PFSK-1 (cell line): ENCODE measurements around the gene SPG11.
A peak's percentile ranks its signal among the peaks of the same experiment; 100 is the strongest.

Source experiments
- FOXP2 ChIP-seq: optimal IDR thresholded peaks from 2 replicates; pipeline ENCODE3; 2011; ENCODE audit warnings: borderline replicate concordance, control low read depth, inconsistent platforms; ENCODE audit not compliant: insufficient read depth; ENCODE audit errors: extremely low read length, extremely low read depth
- POLR2AphosphoS5 ChIP-seq: IDR thresholded peaks from 2 replicates; pipeline ENCODE4 v1.6.1; 2012; ENCODE audit warnings: low read depth, mild to moderate bottlenecking, control low read depth, low read length, moderate library complexity
- REST ChIP-seq, 2 experiments: IDR thresholded peaks; 2 replicates each; pipeline versions ENCODE4 v1.6.1 to v1.8.0; 2011 to 2012; ENCODE audit warnings: low read depth in 2 of 2, low read length in 2 of 2, control low read depth in 1 of 2, inconsistent platforms in 1 of 2, mild to moderate bottlenecking in 1 of 2, moderate library complexity in 1 of 2; ENCODE audit not compliant: insufficient read depth in 1 of 2
- SIN3A ChIP-seq: IDR thresholded peaks from 2 replicates; pipeline ENCODE4 v1.6.1; 2012; ENCODE audit warnings: mild to moderate bottlenecking, low read length, moderate library complexity, borderline replicate concordance; ENCODE audit not compliant: insufficient read depth
- TAF1 ChIP-seq: IDR thresholded peaks from 2 replicates; pipeline ENCODE4 v1.6.1; 2012; ENCODE audit warnings: low read length, control low read depth, borderline replicate concordance; ENCODE audit not compliant: insufficient read depth

The SPG11 gene

GRCh38 chr15:44570361-44570760 is 93.1 kb downstream of the SPG11 start:
- TF ChIP-seq REST (IDR thresholded peaks at IDR 0.05; ENCODE audit: insufficient read depth in 1 of 2, low read depth in 2 of 2, low read length in 2 of 2) = no peak
- TF ChIP-seq SIN3A = no peak
- no peak for TF ChIP-seq FOXP2
- TF ChIP-seq POLR2AphosphoS5 = no peak
- no peak for TF ChIP-seq TAF1

- no peak for TF ChIP-seq FOXP2
- no peak for TF ChIP-seq POLR2AphosphoS5
- TF ChIP-seq REST (IDR thresholded peaks at IDR 0.05; ENCODE audit: insufficient read depth in 1 of 2, low read depth in 2 of 2, low read length in 2 of 2) = no peak
- no peak for TF ChIP-seq SIN3A
- no peak for TF ChIP-seq TAF1
These were observed 94.1 kb downstream of the SPG11 start for GRCh38 chr15:44569316-44569715.

DNA sequence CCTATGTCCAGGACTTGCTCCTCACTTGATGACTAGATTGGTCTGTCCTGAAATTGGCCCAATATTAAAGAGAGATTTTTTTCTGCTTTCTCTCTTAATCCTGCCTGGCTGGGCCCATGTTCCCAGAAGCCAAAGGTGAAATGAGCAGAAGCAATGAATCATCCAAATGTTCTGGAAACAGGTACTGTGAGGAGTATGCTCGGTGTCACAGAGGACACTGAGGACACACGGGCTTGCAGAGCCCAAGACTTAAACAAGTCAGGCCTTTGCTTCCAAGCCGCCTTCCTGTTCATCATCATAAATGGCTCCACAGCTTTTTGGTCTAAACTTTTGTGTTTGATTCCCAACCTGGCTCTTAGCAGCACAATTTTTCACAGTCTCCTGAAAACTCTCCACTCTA is 95.1 kb downstream of the SPG11 start:
- TF ChIP-seq TAF1 (no peak), POLR2AphosphoS5 (peak; percentile 19; the same call in 1 of the 2 replicates)

DNA sequence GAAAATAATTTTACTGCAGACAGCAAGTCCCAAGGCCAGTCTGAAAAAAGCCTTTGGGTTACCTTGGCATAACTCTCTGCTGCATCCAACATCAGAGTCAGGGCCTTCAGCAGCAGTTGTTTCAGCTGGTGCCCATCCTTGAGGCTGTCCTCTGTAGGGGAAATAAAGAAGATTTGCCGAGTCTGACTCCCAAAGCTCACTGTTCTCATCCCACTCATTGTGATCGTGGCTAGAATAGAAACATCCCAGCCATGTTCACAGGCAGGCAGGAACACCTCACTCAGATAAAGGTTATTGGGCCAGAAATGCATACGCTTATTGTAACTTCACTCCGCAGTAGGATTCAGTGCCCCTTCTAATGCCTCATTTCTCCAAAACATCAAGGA is 97.3 kb downstream of the SPG11 start:
- TF ChIP-seq REST (IDR thresholded peaks at IDR 0.05; ENCODE audit: insufficient read depth in 1 of 2, low read depth in 2 of 2, low read length in 2 of 2) (no peak), FOXP2 (no peak), TAF1 (no peak), POLR2AphosphoS5 (no peak), SIN3A (no peak)

DNA sequence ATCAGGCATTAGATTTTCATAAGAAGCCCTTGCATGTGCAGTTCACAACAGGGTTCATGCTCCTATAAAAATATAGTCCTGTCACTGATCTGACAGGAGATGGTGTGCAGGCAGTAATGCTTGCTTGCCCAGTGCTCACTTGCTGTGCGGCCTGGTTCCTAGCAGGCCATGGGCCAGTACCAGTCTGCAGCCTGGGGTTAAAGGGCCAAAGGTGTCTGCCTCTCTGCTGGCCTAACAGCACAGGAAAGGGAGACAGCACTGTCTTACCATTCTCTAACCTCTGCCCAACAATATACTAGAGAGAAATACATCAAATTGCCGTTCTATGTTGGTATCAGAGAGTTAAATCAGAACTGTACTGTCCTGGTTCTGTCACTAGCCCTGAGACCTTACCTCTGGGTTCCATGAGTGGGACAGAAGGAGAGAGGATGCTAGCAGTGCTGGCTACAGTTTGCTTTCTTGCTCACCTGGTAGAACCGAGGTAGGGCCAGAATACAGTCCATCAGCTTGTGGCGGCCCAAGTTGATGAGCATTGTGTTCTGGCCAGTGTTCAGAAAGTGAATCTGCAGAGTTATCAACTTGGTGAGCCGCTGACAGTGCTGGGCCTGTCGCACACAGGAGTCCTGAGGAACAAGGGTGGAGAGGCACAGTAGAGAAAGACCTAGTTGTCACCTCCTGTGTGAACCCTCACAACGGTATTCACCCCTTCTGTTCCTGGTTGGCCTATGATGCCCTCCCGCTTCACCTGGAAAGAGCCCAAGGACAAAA is 97.9 kb downstream of the SPG11 start:
- TF ChIP-seq SIN3A = no peak
- no peak for TF ChIP-seq FOXP2
- no peak for TF ChIP-seq TAF1
- no peak for TF ChIP-seq REST (IDR thresholded peaks at IDR 0.05; ENCODE audit: insufficient read depth in 1 of 2, low read depth in 2 of 2, low read length in 2 of 2)
- TF ChIP-seq POLR2AphosphoS5 = peak; percentile 53; the same call in 1 of the 2 replicates
